IgD-negative memory B cell (primary cell): Measurements from ENCODE around the gene CPNE5. TPM values are rescaled to one million over a fixed set of nuclear protein-coding genes. Genes with fewer than 3 reads are reported as not detected.
"Not testable (repeated sequence)": the region's sequence is repeated elsewhere in the genome, so short reads cannot be mapped to it uniquely, and the experiment has no call there.

ENCODE experiments used
- H3K27ac Mint-ChIP-seq, 3 donors: one replicate each; pipeline ENCODE4 v1.8.0; 2020 to 2022; ENCODE audit warnings: mild to moderate bottlenecking in 3 of 3, mixed read lengths in 3 of 3, moderate library complexity in 1 of 3
- H3K27me3 Mint-ChIP-seq: one replicate; pipeline ENCODE4 v1.8.0; 2021; ENCODE audit warnings: mixed read lengths
- H3K36me3 Mint-ChIP-seq: one replicate; pipeline ENCODE4 v1.8.0; 2020; ENCODE audit warnings: mild to moderate bottlenecking, mixed read lengths
- H3K4me1 Mint-ChIP-seq, 3 donors: one replicate each; pipeline ENCODE4 v1.8.0; 2020 to 2022; ENCODE audit warnings: mixed read lengths in 3 of 3, mild to moderate bottlenecking in 1 of 3
- H3K4me3 Mint-ChIP-seq, 4 donors: one replicate each; pipeline ENCODE4 v1.8.0; 2020 to 2022; ENCODE audit warnings: mild to moderate bottlenecking in 4 of 4, mixed read lengths in 4 of 4, moderate library complexity in 3 of 4
- H3K9me3 Mint-ChIP-seq, 3 donors: one replicate each; pipeline ENCODE4 v1.8.0; 2020 to 2021; ENCODE audit warnings: mixed read lengths in 3 of 3, mild to moderate bottlenecking in 1 of 3
- polyA plus RNA-seq: library from polyadenylated mRNA; unstranded; fragments of 300-500 nt; fragmentation: Illumina TruSeq; gene quantifications from one replicate; pipeline ENCODE4 v1.2.3, GENCODE V29; 2021

The CPNE5 gene
- polyA plus RNA-seq, 1 donor from 2014 or later: 280 TPM

DNA sequence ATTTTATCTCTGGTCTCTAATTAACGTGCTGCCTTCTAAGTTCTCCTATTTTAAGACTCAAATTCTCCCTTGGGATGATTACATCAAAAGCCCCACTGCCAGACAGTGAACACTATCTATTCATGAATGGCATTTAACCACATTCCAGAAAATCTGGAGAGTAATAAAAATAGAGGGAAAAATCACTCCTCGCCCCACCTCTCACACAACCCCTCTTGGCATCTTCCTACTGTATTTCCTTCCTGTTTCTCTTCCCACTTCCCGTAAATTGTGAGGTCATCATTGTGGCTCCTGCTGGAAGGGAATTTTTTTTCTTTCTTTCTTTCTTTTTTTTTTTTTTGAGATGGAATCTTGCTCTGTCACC is 110.1 kb downstream of the CPNE5 start:
- peaks cover 24 to 36% (median 36%) of the 10 kb centered on the region in 3 donors for H3K4me1 Mint-ChIP-seq
- peaks cover 8% of the 10 kb centered on the region for H3K36me3 Mint-ChIP-seq
- no peaks in the 10 kb centered on the region for H3K9me3 Mint-ChIP-seq
- H3K27ac Mint-ChIP-seq: peak overlapping the region in 1 of 3 donors; percentile 95
- no peaks in the 10 kb centered on the region for H3K27me3 Mint-ChIP-seq
- no peak overlapping the region for H3K4me3 Mint-ChIP-seq

DNA sequence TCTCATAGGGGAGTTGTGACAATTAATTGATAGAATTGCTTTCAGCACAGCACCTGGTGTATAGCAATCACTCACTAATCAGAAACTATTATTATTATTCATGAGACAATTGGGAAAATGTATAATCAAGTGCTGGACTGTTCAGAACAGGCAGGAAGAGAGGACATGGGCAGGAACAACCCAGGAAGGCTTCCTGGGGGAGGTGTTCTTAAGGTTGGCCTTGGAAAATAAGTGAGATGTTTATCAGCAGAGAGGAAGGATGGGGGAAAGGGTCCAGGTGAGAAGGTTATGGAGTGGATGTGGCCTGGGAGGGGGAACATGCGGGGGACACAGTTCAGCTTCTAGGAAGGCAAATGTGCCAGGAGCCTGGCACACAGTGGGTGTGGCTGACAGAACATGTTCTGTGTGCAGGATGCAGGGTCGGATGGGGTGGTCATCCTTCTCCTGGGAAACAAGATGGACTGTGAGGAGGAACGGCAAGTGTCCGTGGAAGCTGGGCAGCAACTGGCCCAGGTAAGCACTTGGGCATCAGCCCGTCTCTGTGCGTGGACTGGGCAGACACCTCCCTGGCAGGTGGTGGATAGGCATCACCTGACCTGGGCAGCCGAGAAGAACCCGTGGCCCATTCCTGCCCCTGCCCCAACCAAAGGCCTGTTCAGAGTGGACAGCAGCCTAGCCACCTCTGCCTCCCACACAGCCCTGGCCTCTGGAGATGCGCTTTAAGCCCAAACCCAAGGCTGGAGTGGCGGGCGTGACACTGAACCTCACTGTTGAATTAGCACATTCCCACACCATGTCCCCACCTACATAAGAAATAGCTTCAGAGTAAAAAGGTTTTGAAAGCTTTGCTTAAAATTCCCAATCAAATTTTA is 110.7 kb downstream of the CPNE5 start:
- Mint-ChIP-seq H3K9me3 (no peaks in the 10 kb centered on the region), H3K27ac (no peak overlapping the region), H3K27me3 (no peaks in the 10 kb centered on the region), H3K36me3 (peaks cover 8% of the 10 kb centered on the region), H3K4me3 (peak overlapping the region in 1 of 4 donors; percentile 0), H3K4me1 (peaks cover 24 to 36% (median 36%) of the 10 kb centered on the region in 3 donors)

- peaks cover 24 to 36% (median 36%) of the 10 kb centered on the region in 3 donors for H3K4me1 Mint-ChIP-seq
- H3K36me3 Mint-ChIP-seq: peaks cover 8% of the 10 kb centered on the region
- H3K9me3 Mint-ChIP-seq: no peaks in the 10 kb centered on the region
- H3K4me3 Mint-ChIP-seq: peak overlapping the region in 1 of 4 donors; percentile 0
- H3K27me3 Mint-ChIP-seq: no peaks in the 10 kb centered on the region
- peak overlapping the region in 2 of 3 donors; percentile 6 to 50 for H3K27ac Mint-ChIP-seq
Observed at GRCh38 chr6:36727505-36728021, 111.7 kb downstream of the CPNE5 start.

GRCh38 chr6:36725581-36725980 is 113.7 kb downstream of the CPNE5 start:
- Mint-ChIP-seq H3K27ac (peak overlapping the region in 1 of 3 donors; percentile 8), H3K27me3 (no peaks in the 10 kb centered on the region), H3K36me3 (peaks cover 4% of the 10 kb centered on the region), H3K9me3 (no peaks in the 10 kb centered on the region), H3K4me1 (peaks cover 27 to 39% (median 32%) of the 10 kb centered on the region in 3 donors), H3K4me3 (peak overlapping the region in 2 of 4 donors; percentile 51 to 57)

DNA sequence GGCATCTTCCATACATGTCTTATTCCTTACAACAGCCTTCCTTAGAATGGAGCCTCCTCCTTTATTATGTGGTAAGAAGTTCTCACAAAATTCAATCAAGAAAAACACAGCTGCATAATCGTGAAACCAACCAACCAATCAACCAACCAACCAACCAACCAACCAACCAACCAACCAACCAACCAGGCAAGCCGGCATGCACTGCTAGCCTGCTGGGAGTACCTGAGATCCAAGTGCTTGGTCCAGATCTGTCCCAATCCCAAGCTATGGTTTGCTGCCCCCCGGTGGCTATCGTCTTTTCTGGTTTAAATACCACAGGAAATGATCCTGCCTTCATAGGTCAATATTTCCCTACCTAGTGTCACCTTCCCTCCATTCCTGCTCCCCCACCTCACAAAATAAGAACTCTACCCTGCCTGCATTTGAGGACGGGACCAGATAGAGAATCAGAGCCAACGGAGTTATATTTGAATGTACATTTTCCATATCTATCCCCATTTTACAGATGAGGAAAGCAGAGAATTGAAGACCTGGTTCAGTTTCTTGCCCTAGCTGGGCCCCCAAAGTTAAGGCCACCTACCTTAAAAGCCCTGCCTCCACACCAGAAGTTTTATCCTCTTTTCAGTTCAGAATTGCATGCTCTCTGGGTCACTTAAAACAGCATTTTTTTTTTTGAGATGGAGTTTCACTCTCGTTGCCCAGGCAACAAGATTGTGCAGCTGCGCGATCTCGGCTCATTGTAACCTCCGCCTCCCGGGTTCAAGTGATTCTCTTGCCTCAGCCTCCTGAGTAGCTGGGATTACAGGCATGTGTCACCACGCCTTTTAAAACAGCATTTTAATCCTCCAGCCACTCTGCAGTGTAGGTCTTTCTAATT is 114.5 kb downstream of the CPNE5 start:
- Mint-ChIP-seq H3K4me3 (peak overlapping the region in 2 of 4 donors; percentile 4 to 6), H3K4me1 (peaks cover 30 to 43% (median 32%) of the 10 kb centered on the region in 3 donors), H3K9me3 (no peaks in the 10 kb centered on the region), H3K27me3 (no peaks in the 10 kb centered on the region), H3K27ac (peak overlapping the region in 2 of 3 donors; percentile 8 to 36), H3K36me3 (peaks cover 4% of the 10 kb centered on the region)

- H3K27me3 Mint-ChIP-seq, H3K9me3 Mint-ChIP-seq, H3K27ac Mint-ChIP-seq, H3K36me3 Mint-ChIP-seq: not testable (repeated sequence)
- H3K4me3 Mint-ChIP-seq: peak overlapping the region in 1 of 4 donors; percentile 37
- peaks cover 27 to 48% (median 38%) of the 10 kb centered on the region in 3 donors for H3K4me1 Mint-ChIP-seq
Observed at GRCh38 chr6:36723992-36724391, 115.3 kb downstream of the CPNE5 start.

DNA sequence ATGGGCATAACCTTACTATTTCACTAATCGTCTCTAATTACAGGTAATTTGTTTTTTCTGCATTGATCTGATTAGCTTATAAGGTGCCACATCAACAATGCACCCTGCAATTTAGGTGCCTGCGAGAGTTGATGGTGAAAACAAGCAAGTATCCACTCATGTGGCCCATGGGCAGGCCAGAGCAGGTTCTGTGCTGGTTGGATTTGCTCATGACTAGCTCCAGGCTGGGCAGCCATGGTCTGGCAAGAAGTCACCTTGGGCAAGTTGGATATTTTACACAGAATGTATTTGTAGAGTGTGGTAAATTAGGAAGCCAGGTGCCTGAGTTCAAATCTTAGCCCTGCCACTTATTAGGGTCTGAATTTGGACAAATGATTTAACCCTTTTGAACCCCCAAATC is 116.4 kb downstream of the CPNE5 start:
- no peaks in the 10 kb centered on the region for H3K27me3 Mint-ChIP-seq
- H3K4me1 Mint-ChIP-seq: peaks cover 26 to 44% (median 35%) of the 10 kb centered on the region in 3 donors
- peaks cover 1% of the 10 kb centered on the region for H3K36me3 Mint-ChIP-seq
- H3K27ac Mint-ChIP-seq: peak overlapping the region in 1 of 3 donors; percentile 80
- no peak overlapping the region for H3K4me3 Mint-ChIP-seq
- H3K9me3 Mint-ChIP-seq: no peaks in the 10 kb centered on the region

- no peaks in the 10 kb centered on the region for H3K36me3 Mint-ChIP-seq
- peak overlapping the region in 2 of 3 donors; percentile 23 to 39 for H3K27ac Mint-ChIP-seq
- H3K27me3 Mint-ChIP-seq: no peaks in the 10 kb centered on the region
- no peak overlapping the region for H3K4me3 Mint-ChIP-seq
- no peaks in the 10 kb centered on the region for H3K9me3 Mint-ChIP-seq
- H3K4me1 Mint-ChIP-seq: peaks cover 23 to 38% (median 30%) of the 10 kb centered on the region in 3 donors
Observed at GRCh38 chr6:36722365-36722764, 116.9 kb downstream of the CPNE5 start.

- H3K9me3 Mint-ChIP-seq: no peaks in the 10 kb centered on the region
- H3K4me1 Mint-ChIP-seq: peaks cover 22 to 31% (median 23%) of the 10 kb centered on the region in 3 donors
- no peaks in the 10 kb centered on the region for H3K27me3 Mint-ChIP-seq
Observed at GRCh38 chr6:36721369-36722140, 117.7 kb downstream of the CPNE5 start.

GRCh38 chr6:36720251-36721141 is 118.7 kb downstream of the CPNE5 start:
- Mint-ChIP-seq H3K27ac (peak overlapping the region in 2 of 3 donors; percentile 11 to 70), H3K36me3 (no peaks in the 10 kb centered on the region), H3K4me3 (peak overlapping the region in 1 of 4 donors; percentile 2)

More at GRCh38 chr6:36721369-36722140, 117.7 kb downstream of the CPNE5 start:
- Mint-ChIP-seq H3K27ac (peak overlapping the region in 1 of 3 donors; percentile 39), H3K36me3 (no peaks in the 10 kb centered on the region), H3K4me3 (no peak overlapping the region)

GRCh38 chr6:36719126-36719525 is 120.1 kb downstream of the CPNE5 start:
- Mint-ChIP-seq H3K27ac (no peak overlapping the region), H3K4me3 (no peak overlapping the region), H3K4me1 (peaks cover 6 to 12% (median 6%) of the 10 kb centered on the region in 3 donors), H3K27me3 (no peaks in the 10 kb centered on the region), H3K36me3 (no peaks in the 10 kb centered on the region), H3K9me3 (no peaks in the 10 kb centered on the region)

More at GRCh38 chr6:36720251-36721141, 118.7 kb downstream of the CPNE5 start:
- no peaks in the 10 kb centered on the region for H3K9me3 Mint-ChIP-seq
- H3K27me3 Mint-ChIP-seq: no peaks in the 10 kb centered on the region
- H3K4me1 Mint-ChIP-seq: peaks cover 14 to 24% (median 16%) of the 10 kb centered on the region in 3 donors

DNA sequence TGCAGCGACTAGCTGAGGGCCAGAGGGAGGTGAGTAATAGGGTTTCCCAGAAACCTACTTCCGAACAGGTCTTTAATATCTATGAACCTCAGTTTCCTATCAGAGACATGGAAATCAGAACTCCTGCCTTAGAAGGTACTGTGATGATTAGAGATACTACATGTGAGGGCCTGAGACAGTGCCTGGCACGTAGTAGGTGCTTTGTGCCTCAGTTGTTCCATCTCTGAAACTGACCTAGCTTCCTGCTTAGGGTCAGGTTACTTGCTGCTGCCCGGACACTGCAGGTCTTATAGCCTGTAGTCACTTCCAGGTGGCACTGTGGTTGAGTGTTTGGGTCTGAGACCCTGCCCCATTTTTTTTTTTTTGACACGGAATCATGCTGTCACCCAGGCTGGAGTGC is 120.7 kb downstream of the CPNE5 start:
- Mint-ChIP-seq H3K27ac (no peak overlapping the region), H3K36me3 (no peaks in the 10 kb centered on the region), H3K4me1 (peaks cover 6 to 12% (median 6%) of the 10 kb centered on the region in 3 donors)

GRCh38 chr6:36717871-36718540 is 121.2 kb downstream of the CPNE5 start:
- H3K27me3 Mint-ChIP-seq: no peaks in the 10 kb centered on the region
- H3K27ac Mint-ChIP-seq: peak overlapping the region in 1 of 3 donors; percentile 69
- no peaks in the 10 kb centered on the region for H3K9me3 Mint-ChIP-seq
- H3K4me1 Mint-ChIP-seq: peaks cover 6 to 12% (median 6%) of the 10 kb centered on the region in 3 donors
- H3K4me3 Mint-ChIP-seq: peak overlapping the region in 1 of 4 donors; percentile 17
- H3K36me3 Mint-ChIP-seq: no peaks in the 10 kb centered on the region

More for the DNA sequence above, 120.7 kb downstream of the CPNE5 start:
- Mint-ChIP-seq H3K27me3 (no peaks in the 10 kb centered on the region), H3K9me3 (no peaks in the 10 kb centered on the region), H3K4me3 (no peak overlapping the region)
